ENCODE measurements around the gene ZNF212. TPM values are rescaled to one million over a fixed set of nuclear protein-coding genes. Genes with fewer than 3 reads are reported as not detected.
"Not testable (repeated sequence)": the region's sequence is repeated elsewhere in the genome, so short reads cannot be mapped to it uniquely, and the experiment has no call there.

ZNF212 gene
- polyA plus RNA-seq, 1 of the 3 experiments (the other 2 are of a cell fraction), result 11.5 TPM

DNA sequence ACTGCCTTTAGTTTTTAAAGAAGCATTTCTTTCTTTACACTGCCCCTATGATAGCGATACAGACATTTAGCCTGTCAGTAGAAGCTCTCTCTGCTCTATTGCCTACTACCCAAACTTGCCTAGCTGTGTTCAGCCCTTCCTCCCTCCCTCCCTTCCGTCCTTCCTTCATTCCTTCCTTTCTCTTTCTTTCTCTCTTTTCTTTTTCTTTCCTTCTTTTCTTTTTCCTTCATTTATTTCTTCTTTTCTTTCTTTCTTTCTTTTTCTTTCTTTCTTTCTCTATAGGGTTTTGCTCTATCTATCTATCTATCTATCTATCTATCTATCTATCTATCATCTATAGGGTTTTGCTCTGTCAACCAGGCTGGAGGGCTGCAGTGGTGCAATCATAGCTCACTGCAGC is 7.1 kb upstream of the ZNF212 start:
- peak overlapping the region in 1 of 2 experiments; percentile 94; a peak in 2 of 4 replicates for H3K27ac ChIP-seq (ENCODE audit: low read depth in 2 of 2, low read length in 1 of 2)
- WGBS (ENCODE audit: low lambda C conversion rate), result 49% methylated on average over 2 of the region's 2 CpGs
- CTCF ChIA-PET, result interaction anchor here (1.1 to 1.8 kb wide), 4 partner anchors 22 to 228 kb away, joined by 3 to 5 read pairs (median 4); partner anchors contain the start of genes ZNF777 and ZNF783

DNA sequence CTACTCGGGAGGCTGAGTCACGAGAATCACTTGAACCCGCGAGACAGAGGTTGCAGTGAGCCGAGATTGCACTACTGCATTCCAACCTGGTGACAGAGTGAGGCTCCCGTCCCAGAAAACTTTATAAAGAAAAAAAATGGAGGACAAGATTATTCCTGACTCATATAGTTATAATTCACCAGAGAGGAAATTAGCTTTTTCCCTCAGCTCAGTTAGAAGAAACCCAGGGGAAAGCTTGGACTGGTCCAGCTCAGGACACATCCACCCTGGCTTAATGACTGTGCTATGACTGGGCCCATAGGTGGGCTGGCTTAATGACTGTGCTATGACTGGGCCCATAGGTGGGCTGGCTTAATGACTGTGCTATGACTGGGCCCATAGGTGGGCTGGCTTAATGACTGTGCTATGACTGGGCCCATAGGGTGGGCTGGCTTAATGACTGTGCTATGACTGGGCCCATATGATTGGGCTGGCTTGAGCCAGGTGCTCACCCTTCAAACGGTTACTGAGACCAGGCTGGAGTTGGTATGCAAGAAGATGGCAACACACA is 5.7 kb upstream of the ZNF212 start:
- H3K36me3 ChIP-seq (replicated peaks in 1 of 2; ENCODE audit: control insufficient read depth in 1 of 2, insufficient read depth in 2 of 2, low read length in 1 of 2); POLR2A ChIA-PET; H3K4me3 ChIP-seq (ENCODE audit: low read depth in 2 of 2, low read length in 1 of 2); H3K9me2 ChIP-seq; DNase-seq; H3K79me2 ChIP-seq (ENCODE audit: insufficient read depth); H3K9me3 ChIP-seq; H3K27me3 ChIP-seq (ENCODE audit: insufficient read depth); H4K20me1 ChIP-seq (ENCODE audit: insufficient read depth): not testable (repeated sequence)
- H3K27ac ChIP-seq (ENCODE audit: low read depth in 2 of 2, low read length in 1 of 2), result peak overlapping the region in 1 of 2 experiments; percentile 94; a peak in 2 of 4 replicates
- CTCF ChIA-PET, result interaction anchor here (0.8 to 1.8 kb wide), 3 partner anchors 18 to 189 kb away, joined by 3 to 5 read pairs (median 3); no protein-coding TSS in a partner anchor
- peaks cover 40% of the 10 kb centered on the region for H3F3A ChIP-seq (replicated peaks; ENCODE audit: insufficient read depth)
- H3K4me2 ChIP-seq, result peak overlapping the region; percentile 56
- peak overlapping the region; percentile 77 for H2AFZ ChIP-seq (ENCODE audit: low read depth)
- peaks cover 0 to 16% of the 10 kb centered on the region in 2 experiments; a peak in 3 of 4 replicates for H3K4me1 ChIP-seq (ENCODE audit: control insufficient read depth in 1 of 2, insufficient read depth in 2 of 2, low read depth in 1 of 2, low read length in 1 of 2)
- peak overlapping the region; percentile 69 for H3K9ac ChIP-seq
- 8% methylated on average over 7 of the region's 7 CpGs for WGBS (ENCODE audit: low lambda C conversion rate)
- TF ChIP-seq FOSL2 (IDR thresholded peaks at IDR 0.05; ENCODE audit: borderline replicate concordance, low read depth) (peak; percentile 90), YY1 (IDR thresholded peaks at IDR 0.05; ENCODE audit: low read depth) (peak; percentile 78; the same call in 1 of the 2 replicates), TEAD4 (IDR thresholded peaks at IDR 0.05; ENCODE audit: borderline replicate concordance, insufficient read depth) (peak; percentile 83), EP300 (IDR thresholded peaks at IDR 0.05; ENCODE audit: borderline replicate concordance in 1 of 2, low read depth in 1 of 2, low read length in 1 of 2) (peak in 1 of 2 experiments; percentile 52; a peak in 1 of 4 replicates), JUND (IDR thresholded peaks at IDR 0.05) (peak; percentile 77; the same call in 1 of the 2 replicates), TCF12 (IDR thresholded peaks at IDR 0.05) (peak; percentile 78)
- TF ChIP-seq, protein P1, sequence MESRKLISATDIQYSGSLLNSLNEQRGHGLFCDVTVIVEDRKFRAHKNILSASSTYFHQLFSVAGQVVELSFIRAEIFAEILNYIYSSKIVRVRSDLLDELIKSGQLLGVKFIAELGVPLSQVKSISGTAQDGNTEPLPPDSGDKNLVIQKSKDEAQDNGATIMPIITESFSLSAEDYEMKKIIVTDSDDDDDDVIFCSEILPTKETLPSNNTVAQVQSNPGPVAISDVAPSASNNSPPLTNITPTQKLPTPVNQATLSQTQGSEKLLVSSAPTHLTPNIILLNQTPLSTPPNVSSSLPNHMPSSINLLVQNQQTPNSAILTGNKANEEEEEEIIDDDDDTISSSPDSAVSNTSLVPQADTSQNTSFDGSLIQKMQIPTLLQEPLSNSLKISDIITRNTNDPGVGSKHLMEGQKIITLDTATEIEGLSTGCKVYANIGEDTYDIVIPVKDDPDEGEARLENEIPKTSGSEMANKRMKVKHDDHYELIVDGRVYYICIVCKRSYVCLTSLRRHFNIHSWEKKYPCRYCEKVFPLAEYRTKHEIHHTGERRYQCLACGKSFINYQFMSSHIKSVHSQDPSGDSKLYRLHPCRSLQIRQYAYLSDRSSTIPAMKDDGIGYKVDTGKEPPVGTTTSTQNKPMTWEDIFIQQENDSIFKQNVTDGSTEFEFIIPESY (IDR thresholded peaks at IDR 0.05; ENCODE audit: borderline replicate concordance, low read depth), result peak; percentile 94
- TF ChIP-seq, protein P2, sequence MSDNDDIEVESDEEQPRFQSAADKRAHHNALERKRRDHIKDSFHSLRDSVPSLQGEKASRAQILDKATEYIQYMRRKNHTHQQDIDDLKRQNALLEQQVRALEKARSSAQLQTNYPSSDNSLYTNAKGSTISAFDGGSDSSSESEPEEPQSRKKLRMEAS (IDR thresholded peaks at IDR 0.05; ENCODE audit: low read depth), result peak; percentile 71
- TF ChIP-seq, protein P3, sequence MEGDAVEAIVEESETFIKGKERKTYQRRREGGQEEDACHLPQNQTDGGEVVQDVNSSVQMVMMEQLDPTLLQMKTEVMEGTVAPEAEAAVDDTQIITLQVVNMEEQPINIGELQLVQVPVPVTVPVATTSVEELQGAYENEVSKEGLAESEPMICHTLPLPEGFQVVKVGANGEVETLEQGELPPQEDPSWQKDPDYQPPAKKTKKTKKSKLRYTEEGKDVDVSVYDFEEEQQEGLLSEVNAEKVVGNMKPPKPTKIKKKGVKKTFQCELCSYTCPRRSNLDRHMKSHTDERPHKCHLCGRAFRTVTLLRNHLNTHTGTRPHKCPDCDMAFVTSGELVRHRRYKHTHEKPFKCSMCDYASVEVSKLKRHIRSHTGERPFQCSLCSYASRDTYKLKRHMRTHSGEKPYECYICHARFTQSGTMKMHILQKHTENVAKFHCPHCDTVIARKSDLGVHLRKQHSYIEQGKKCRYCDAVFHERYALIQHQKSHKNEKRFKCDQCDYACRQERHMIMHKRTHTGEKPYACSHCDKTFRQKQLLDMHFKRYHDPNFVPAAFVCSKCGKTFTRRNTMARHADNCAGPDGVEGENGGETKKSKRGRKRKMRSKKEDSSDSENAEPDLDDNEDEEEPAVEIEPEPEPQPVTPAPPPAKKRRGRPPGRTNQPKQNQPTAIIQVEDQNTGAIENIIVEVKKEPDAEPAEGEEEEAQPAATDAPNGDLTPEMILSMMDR (IDR thresholded peaks at IDR 0.05), result 0 out of 2 replicates have a peak, but pooled peaks have one; percentile 6

More for the DNA sequence above, 7.1 kb upstream of the ZNF212 start:
- H3K9me3 ChIP-seq, result no peaks in the 10 kb centered on the region
- H3K4me1 ChIP-seq (ENCODE audit: control insufficient read depth in 1 of 2, insufficient read depth in 2 of 2, low read depth in 1 of 2, low read length in 1 of 2), result peaks cover 0 to 16% of the 10 kb centered on the region in 2 experiments; a peak in 3 of 4 replicates
- 0 out of 2 replicates have a peak overlapping the region, but pooled peaks have one; percentile 0 for H2AFZ ChIP-seq (ENCODE audit: low read depth)
- no peaks in the 10 kb centered on the region for H3K79me2 ChIP-seq (ENCODE audit: insufficient read depth)
- no peaks in the 10 kb centered on the region for H4K20me1 ChIP-seq (ENCODE audit: insufficient read depth)
- no peak overlapping the region for H3K4me3 ChIP-seq (ENCODE audit: low read depth in 2 of 2, low read length in 1 of 2)
- H3K9ac ChIP-seq, result no peak overlapping the region
- no peaks in the 10 kb centered on the region for H3K36me3 ChIP-seq (replicated peaks in 1 of 2; ENCODE audit: control insufficient read depth in 1 of 2, insufficient read depth in 2 of 2, low read length in 1 of 2)
- no peak for DNase-seq
- POLR2A ChIA-PET, result no interaction called here
- H3K4me2 ChIP-seq, result peak overlapping the region; percentile 56; the same call in 1 of the 2 replicates
- no peaks in the 10 kb centered on the region for H3K27me3 ChIP-seq (ENCODE audit: insufficient read depth)
- H3K9me2 ChIP-seq, result no peaks in the 10 kb centered on the region
- TF ChIP-seq RFX5 (IDR thresholded peaks at IDR 0.05; ENCODE audit: low read length) (no peak), MEF2A (IDR thresholded peaks at IDR 0.05; ENCODE audit: borderline replicate concordance, low read depth) (no peak), EP300 (IDR thresholded peaks at IDR 0.05; ENCODE audit: borderline replicate concordance in 1 of 2, low read depth in 1 of 2, low read length in 1 of 2) (no peak), GATA2 (CRISPR knock-in tag; IDR thresholded peaks at IDR 0.05) (no peak), FOSL2 (IDR thresholded peaks at IDR 0.05; ENCODE audit: borderline replicate concordance, low read depth) (no peak), TCF12 (IDR thresholded peaks at IDR 0.05) (no peak), SIN3A (IDR thresholded peaks at IDR 0.05; ENCODE audit: borderline replicate concordance, low read depth, low read length) (no peak), RXRA (IDR thresholded peaks at IDR 0.05; ENCODE audit: borderline replicate concordance, low read depth) (no peak), YY1 (IDR thresholded peaks at IDR 0.05; ENCODE audit: low read depth) (no peak), CHD2 (IDR thresholded peaks at IDR 0.05; ENCODE audit: low read length, partially characterized antibody) (no peak), TAF1 (IDR thresholded peaks at IDR 0.05; ENCODE audit: borderline replicate concordance, low read depth, low read length) (no peak), MXI1 (IDR thresholded peaks at IDR 0.05; ENCODE audit: low read depth, low read length) (no peak), GABPA (IDR thresholded peaks at IDR 0.05; ENCODE audit: low read depth) (no peak), RAD21 (IDR thresholded peaks at IDR 0.05; ENCODE audit: low read length) (no peak), RCOR1 (IDR thresholded peaks at IDR 0.05; ENCODE audit: low read length) (no peak), ELF1 (IDR thresholded peaks at IDR 0.05) (no peak)
- TF ChIP-seq, protein P4, sequence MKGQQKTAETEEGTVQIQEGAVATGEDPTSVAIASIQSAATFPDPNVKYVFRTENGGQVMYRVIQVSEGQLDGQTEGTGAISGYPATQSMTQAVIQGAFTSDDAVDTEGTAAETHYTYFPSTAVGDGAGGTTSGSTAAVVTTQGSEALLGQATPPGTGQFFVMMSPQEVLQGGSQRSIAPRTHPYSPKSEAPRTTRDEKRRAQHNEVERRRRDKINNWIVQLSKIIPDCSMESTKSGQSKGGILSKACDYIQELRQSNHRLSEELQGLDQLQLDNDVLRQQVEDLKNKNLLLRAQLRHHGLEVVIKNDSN (IDR thresholded peaks at IDR 0.05; ENCODE audit: borderline replicate concordance, low read depth), result no peak
- TF ChIP-seq, protein P5, sequence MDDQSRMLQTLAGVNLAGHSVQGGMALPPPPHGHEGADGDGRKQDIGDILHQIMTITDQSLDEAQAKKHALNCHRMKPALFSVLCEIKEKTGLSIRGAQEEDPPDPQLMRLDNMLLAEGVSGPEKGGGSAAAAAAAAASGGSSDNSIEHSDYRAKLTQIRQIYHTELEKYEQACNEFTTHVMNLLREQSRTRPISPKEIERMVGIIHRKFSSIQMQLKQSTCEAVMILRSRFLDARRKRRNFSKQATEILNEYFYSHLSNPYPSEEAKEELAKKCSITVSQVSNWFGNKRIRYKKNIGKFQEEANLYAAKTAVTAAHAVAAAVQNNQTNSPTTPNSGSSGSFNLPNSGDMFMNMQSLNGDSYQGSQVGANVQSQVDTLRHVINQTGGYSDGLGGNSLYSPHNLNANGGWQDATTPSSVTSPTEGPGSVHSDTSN (IDR thresholded peaks at IDR 0.05), result no peak
- TF ChIP-seq, protein P2 (IDR thresholded peaks at IDR 0.05; ENCODE audit: low read depth), result no peak
- peaks cover 38% of the 10 kb centered on the region for H3F3A ChIP-seq (replicated peaks; ENCODE audit: insufficient read depth)

Data from SK-N-SH (cell line).